Adrenal gland (tissue), 12 donors: ENCODE data around the gene NAGPA. TPM values are rescaled to one million over a fixed set of nuclear protein-coding genes. Genes with fewer than 3 reads are reported as not detected.

Source experiments
- DNase-seq, 7 donors: peaks; one replicate each; pipeline ENCODE4 v3.0.0-alpha.2; 2019 to 2020
- H3K27ac ChIP-seq, 5 donors: fragments of 200-600 bp; sonication (generic) in 4 of 5; 1 replicate in 3 of 5; 2 replicates in 2 of 5; pipeline versions ENCODE4 v1.5.1 to v1.8.0; 2016 to 2020; ENCODE audit warnings: mild to moderate bottlenecking in 1 of 5
- H3K27me3 ChIP-seq: fragments of 200-600 bp; 2 replicates; pipeline ENCODE4 v1.8.0; 2021
- H3K36me3 ChIP-seq, 2 donors: fragments of 200-600 bp; replicated peaks in 1 of 2; 1 replicate in 1 of 2; 2 replicates in 1 of 2; pipeline versions ENCODE4 v1.5.1 to v1.8.0; 2018 to 2022
- H3K4me1 ChIP-seq, 2 donors: fragments of 200-600 bp; replicated peaks in 1 of 2; 1 replicate in 1 of 2; 2 replicates in 1 of 2; pipeline versions ENCODE4 v1.5.1 to v1.8.0; 2018 to 2021
- H3K4me3 ChIP-seq, 4 donors: fragments of 200-600 bp; sonication (generic) in 3 of 4; one replicate each; pipeline ENCODE4 v1.5.1; 2016 to 2018
- H3K9me3 ChIP-seq, 3 donors: fragments of 200-600 bp; sonication (generic) in 1 of 3; replicated peaks in 1 of 3; 1 replicate in 2 of 3; 2 replicates in 1 of 3; pipeline versions ENCODE4 v1.5.1 to v1.8.0; 2016 to 2021
- POLR2A ChIP-seq, 2 donors: fragments of 450-650 bp; IDR thresholded peaks; one replicate each; pipeline ENCODE4 v1.6.1; 2017; ENCODE audit warnings: antibody characterized with exemption in 2 of 2, mild to moderate bottlenecking in 2 of 2, moderate library complexity in 1 of 2
- WGBS, 4 donors: extraction: QIAGEN DNeasy Blood & Tissue Kit in 2 of 4; methylation state at CpG; one replicate each; pipeline versions ENCODE4 v1.1.5 to v1.1.7; 2013 to 2017; 5-methylcytosine and 5-hydroxymethylcytosine counted together
- intact Hi-C, 2 donors: fragments of 100-400 bp; cut with DNase I; formaldehyde crosslinking; loops; one replicate each; pipeline versions ENCODE4 v1.14.1 to v1.15.0; 2022 to 2023
- polyA plus RNA-seq, 3 donors: library from polyadenylated mRNA; stranded (reverse); fragments of 200-250 nt in 2 of 3; fragments of 350-450 nt in 1 of 3; fragmentation: Illumina TruSeq in 1 of 3; extraction: RNeasy Lipid Tissue Mini Kit (QIAGEN cat#74804) in 1 of 3; gene quantifications; one replicate each; pipeline ENCODE4 v1.2.3, GENCODE V29; 2013 to 2014
- total RNA-seq, 9 donors: library from RNA; depleted of rRNA in 4 of 9; stranded (reverse); fragments of >200 nt in 4 of 9; fragments of 120-200 nt in 1 of 9; fragmentation: NEBNext Ultra II Directional in 1 of 9; extraction: Animal tissue kit (Norgen Biotek cat#: 25700) in 1 of 9; gene quantifications; one replicate each; pipeline versions ENCODE4 v1.1.0 to v1.2.4, GENCODE V29; 2013 to 2023
- TF ChIP-seq, protein P1 (sequence below), 6 experiments: fragments of 450-650 bp in 4 of 6; fragments of 200-600 bp in 2 of 6; sonication (generic) in 1 of 6; IDR thresholded peaks; 1 replicate in 5 of 6; 2 replicates in 1 of 6; pipeline versions ENCODE4 v1.5.1 to v1.8.0; 2016 to 2021; ENCODE audit warnings: antibody characterized with exemption in 6 of 6, mild to moderate bottlenecking in 2 of 6, moderate library complexity in 1 of 6
- donor health status: healthy with polysubstance abuse.
- donor health status: Bipolar disorder and iron deficiency.
- donor health status: DM: yes; HTN: yes; CAD: no.
- donor health status: DM: no; HTN: no; CAD: no.
- donor health status: DM: no; HTN: no; CAD: no.
- donor health status: DM: yes; HTN: yes; CAD: no.

Gene NAGPA
- total and polyA plus RNA-seq, 12 donors = 4.5 to 47.8 (median 19.4) TPM

GRCh38 chr16:5007256-5007655 lies 26.5 kb downstream of the NAGPA start:
- intact Hi-C loops = no loop called here
- H3K27ac ChIP-seq = no peak overlapping the region
- H3K27me3 ChIP-seq = no peaks in the 10 kb centered on the region
- 85 to 88% (median 86%) methylated on average over 7 to 10 of the region's 10 CpGs for WGBS, 4 donors
- no peak for DNase-seq
- H3K4me1 ChIP-seq = no peaks in the 10 kb centered on the region
- H3K4me3 ChIP-seq = no peak overlapping the region
- H3K36me3 ChIP-seq = no peaks in the 10 kb centered on the region
- TF ChIP-seq POLR2A (IDR thresholded peaks at IDR 0.05) = no peak
- TF ChIP-seq, protein P1, sequence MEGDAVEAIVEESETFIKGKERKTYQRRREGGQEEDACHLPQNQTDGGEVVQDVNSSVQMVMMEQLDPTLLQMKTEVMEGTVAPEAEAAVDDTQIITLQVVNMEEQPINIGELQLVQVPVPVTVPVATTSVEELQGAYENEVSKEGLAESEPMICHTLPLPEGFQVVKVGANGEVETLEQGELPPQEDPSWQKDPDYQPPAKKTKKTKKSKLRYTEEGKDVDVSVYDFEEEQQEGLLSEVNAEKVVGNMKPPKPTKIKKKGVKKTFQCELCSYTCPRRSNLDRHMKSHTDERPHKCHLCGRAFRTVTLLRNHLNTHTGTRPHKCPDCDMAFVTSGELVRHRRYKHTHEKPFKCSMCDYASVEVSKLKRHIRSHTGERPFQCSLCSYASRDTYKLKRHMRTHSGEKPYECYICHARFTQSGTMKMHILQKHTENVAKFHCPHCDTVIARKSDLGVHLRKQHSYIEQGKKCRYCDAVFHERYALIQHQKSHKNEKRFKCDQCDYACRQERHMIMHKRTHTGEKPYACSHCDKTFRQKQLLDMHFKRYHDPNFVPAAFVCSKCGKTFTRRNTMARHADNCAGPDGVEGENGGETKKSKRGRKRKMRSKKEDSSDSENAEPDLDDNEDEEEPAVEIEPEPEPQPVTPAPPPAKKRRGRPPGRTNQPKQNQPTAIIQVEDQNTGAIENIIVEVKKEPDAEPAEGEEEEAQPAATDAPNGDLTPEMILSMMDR (IDR thresholded peaks at IDR 0.05) = no peak
- H3K9me3 ChIP-seq = no peaks in the 10 kb centered on the region

DNA sequence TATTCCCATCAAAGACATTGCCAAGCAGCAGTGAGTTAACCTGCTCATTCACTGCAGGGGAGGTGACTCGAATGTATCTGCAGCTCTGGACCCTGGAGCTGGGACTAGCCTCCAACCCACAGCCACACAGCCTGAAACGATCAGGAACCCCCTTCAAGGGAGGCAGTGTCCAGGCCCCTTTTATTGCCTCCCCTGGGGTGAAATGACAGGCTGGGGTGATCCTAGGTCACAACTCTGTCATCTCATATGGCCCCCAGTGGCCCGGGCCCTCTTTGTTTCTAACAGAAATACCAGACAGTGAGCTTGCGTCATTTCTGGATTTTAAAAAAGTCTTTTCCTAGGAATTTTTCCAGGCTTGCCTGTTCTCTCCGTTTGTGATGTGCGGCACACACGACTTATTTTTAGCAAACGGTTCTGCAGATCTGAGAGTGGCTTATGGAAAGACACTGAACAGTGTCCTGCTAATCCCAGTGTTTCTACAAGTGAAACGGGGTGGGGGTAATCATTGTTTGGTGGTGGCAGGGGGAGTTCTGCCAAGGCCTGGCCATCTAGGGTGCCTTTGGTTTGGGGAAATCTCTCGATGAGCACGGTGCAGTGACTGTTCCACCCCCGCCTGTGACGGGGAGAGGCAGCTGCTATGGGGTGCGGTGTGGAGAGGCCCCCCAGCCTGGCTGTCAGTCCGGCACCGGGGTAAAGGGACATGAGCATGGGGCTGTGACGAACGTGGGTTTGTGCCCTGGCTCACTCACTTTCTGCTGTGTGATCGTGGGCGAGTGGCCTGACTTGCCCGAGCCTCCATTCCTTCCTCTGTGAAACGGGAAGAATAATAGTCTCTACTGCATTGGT lies 27.2 kb downstream of the NAGPA start:
- intact Hi-C loops = no loop called here
- no peak overlapping the region for H3K4me3 ChIP-seq
- no peaks in the 10 kb centered on the region for H3K27me3 ChIP-seq
- H3K9me3 ChIP-seq = no peaks in the 10 kb centered on the region
- DNase-seq = no peak
- TF ChIP-seq POLR2A (IDR thresholded peaks at IDR 0.05) = no peak
- TF ChIP-seq, protein P1 (IDR thresholded peaks at IDR 0.05) = no peak
- no peaks in the 10 kb centered on the region for H3K36me3 ChIP-seq
- H3K4me1 ChIP-seq = no peaks in the 10 kb centered on the region
- H3K27ac ChIP-seq = no peak overlapping the region
- WGBS, 4 donors = 79 to 83% (median 80%) methylated on average over 20 to 22 of the region's 22 CpGs

GRCh38 chr16:5005916-5006315 lies 27.8 kb downstream of the NAGPA start:
- no peak for TF ChIP-seq POLR2A (IDR thresholded peaks at IDR 0.05)
- TF ChIP-seq, protein P1 (IDR thresholded peaks at IDR 0.05) = no peak
- WGBS, 4 donors = 63 to 83% (median 76%) methylated on average over 2 to 4 of the region's 4 CpGs

GRCh38 chr16:5004311-5004710 lies 29.4 kb downstream of the NAGPA start:
- DNase-seq = no peak
- no peak overlapping the region for H3K27ac ChIP-seq
- no peak for TF ChIP-seq POLR2A (IDR thresholded peaks at IDR 0.05)
- TF ChIP-seq, protein P1 (IDR thresholded peaks at IDR 0.05) = no peak
- H3K36me3 ChIP-seq = no peaks in the 10 kb centered on the region
- H3K4me3 ChIP-seq = no peak overlapping the region
- intact Hi-C loops = no loop called here
- no peaks in the 10 kb centered on the region for H3K9me3 ChIP-seq
- no peaks in the 10 kb centered on the region for H3K27me3 ChIP-seq
- 73 to 80% (median 76%) methylated on average over 5 of the region's 5 CpGs for WGBS, 4 donors
- H3K4me1 ChIP-seq = no peaks in the 10 kb centered on the region

More at GRCh38 chr16:5005916-5006315, 27.8 kb downstream of the NAGPA start:
- DNase-seq = no peak
- intact Hi-C loops = no loop called here
- Histone ChIP-seq H3K36me3 (no peaks in the 10 kb centered on the region), H3K4me1 (no peaks in the 10 kb centered on the region), H3K4me3 (no peak overlapping the region), H3K27me3 (no peaks in the 10 kb centered on the region), H3K27ac (no peak overlapping the region), H3K9me3 (no peaks in the 10 kb centered on the region)
